Natural killer cell (primary cell): Measurements from ENCODE around the gene PLGRKT. TPM values are rescaled to one million over a fixed set of nuclear protein-coding genes. Genes with fewer than 3 reads are reported as not detected.

Source experiments
- ATAC-seq, 3 donors: fragments of 150-1000 bp in 2 of 3; fragments of 200-7000 bp in 1 of 3; cut with Tn5 transposase; 1 replicate in 1 of 3; 2 replicates in 2 of 3; pipeline ENCODE4 v1.10.0; 2021; ENCODE audit warnings: mild to moderate bottlenecking in 2 of 3, moderate library complexity in 2 of 3
- DNase-seq, 2 donors: peaks; one replicate each; pipeline versions ENCODE4 v3.0.0 to v3.0.0-alpha.2; 2013 to 2021; ENCODE audit warnings: mixed read lengths in 1 of 2
- H3K27ac ChIP-seq: one replicate; pipeline ENCODE4 v1.5.1; 2013; ENCODE audit warnings: mild to moderate bottlenecking, low read length
- H3K27me3 ChIP-seq: one replicate; pipeline ENCODE4 v1.6.1; 2013; ENCODE audit warnings: low read length; ENCODE audit not compliant: control insufficient read depth, insufficient read depth
- H3K36me3 ChIP-seq: one replicate; pipeline ENCODE4 v1.6.1; 2013; ENCODE audit warnings: low read length; ENCODE audit not compliant: control insufficient read depth, insufficient read depth
- H3K4me1 ChIP-seq: one replicate; pipeline ENCODE4 v1.6.1; 2013; ENCODE audit warnings: low read length; ENCODE audit not compliant: control insufficient read depth, insufficient read depth
- H3K4me3 ChIP-seq: one replicate; pipeline ENCODE4 v1.5.1; 2013; ENCODE audit warnings: low read length
- H3K9me3 ChIP-seq: one replicate; pipeline ENCODE4 v1.6.1; 2013; ENCODE audit warnings: low read length; ENCODE audit not compliant: control insufficient read depth, insufficient read depth
- H3K27ac Mint-ChIP-seq, 2 donors: one replicate each; pipeline ENCODE4 v1.8.0; 2022; ENCODE audit warnings: mild to moderate bottlenecking in 2 of 2, mixed read lengths in 2 of 2, moderate library complexity in 1 of 2
- H3K27me3 Mint-ChIP-seq, 2 donors: one replicate each; pipeline ENCODE4 v1.8.0; 2022; ENCODE audit warnings: low read depth in 2 of 2, mixed read lengths in 2 of 2
- H3K36me3 Mint-ChIP-seq: one replicate; pipeline ENCODE4 v1.8.0; 2022; ENCODE audit warnings: mixed read lengths
- H3K4me1 Mint-ChIP-seq, 2 donors: one replicate each; pipeline ENCODE4 v1.8.0; 2022; ENCODE audit warnings: mixed read lengths in 2 of 2
- H3K4me3 Mint-ChIP-seq: one replicate; pipeline ENCODE4 v1.8.0; 2022; ENCODE audit warnings: mild to moderate bottlenecking, moderate library complexity, mixed read lengths
- H3K9me3 Mint-ChIP-seq, 2 donors: one replicate each; pipeline ENCODE4 v1.8.0; 2022; ENCODE audit warnings: mixed read lengths in 2 of 2
- CTCF ChIP-seq: fragments of 200-600 bp; IDR thresholded peaks from one replicate; pipeline ENCODE4 v1.8.0; 2022; ENCODE audit warnings: antibody characterized with exemption
- WGBS: methylation state at CpG from one replicate; pipeline ENCODE4 v1.1.7; 2013; ENCODE audit warnings: missing lambda C conversion rate; ENCODE audit not compliant: insufficient coverage; 5-methylcytosine and 5-hydroxymethylcytosine counted together
- intact Hi-C: fragments of 100-400 bp; cut with micrococcal nuclease; formaldehyde crosslinking; loops from one replicate; pipeline ENCODE4 v1.14.2; 2022
- total RNA-seq, 4 donors: library from RNA; stranded (reverse); fragments of 120-200 nt in 1 of 4; gene quantifications; one replicate each; pipeline versions ENCODE4 v1.2.3 to v1.2.4, GENCODE V29; 2013 to 2022

Gene PLGRKT
- total RNA-seq, 3 donors from 2014 or later (not counting 1 experiment from before 2014, with no cell fraction given), result 14.7 to 17.8 (median 17.3) TPM

- intact Hi-C loops, result no loop called here
- Mint-ChIP-seq H3K4me1 (no peaks in the 10 kb centered on the region), H3K9me3 (no peaks in the 10 kb centered on the region), H3K27me3 (peaks cover 7 to 10% of the 10 kb centered on the region in 2 donors), H3K27ac (no peak overlapping the region), H3K36me3 (no peaks in the 10 kb centered on the region), H3K4me3 (no peak overlapping the region)
- no CpG with 5 or more reads among the region's 2 CpGs for WGBS
- no peak overlapping the region for H3K27ac ChIP-seq
- no peaks in the 10 kb centered on the region for H3K27me3 ChIP-seq
- ATAC-seq, result no peak
- H3K4me1 ChIP-seq, result no peaks in the 10 kb centered on the region
- no peaks in the 10 kb centered on the region for H3K36me3 ChIP-seq
- no peak for DNase-seq
- H3K4me3 ChIP-seq, result no peak overlapping the region
- H3K9me3 ChIP-seq, result no peaks in the 10 kb centered on the region
- no peak for TF ChIP-seq CTCF
Observed at GRCh38 chr9:5483306-5483705, 45.6 kb upstream of the PLGRKT start.

- Histone ChIP-seq H3K4me3 (no peak overlapping the region), H3K27ac (no peak overlapping the region), H3K4me1 (no peaks in the 10 kb centered on the region), H3K36me3 (no peaks in the 10 kb centered on the region), H3K9me3 (no peaks in the 10 kb centered on the region), H3K27me3 (no peaks in the 10 kb centered on the region)
- no peak for TF ChIP-seq CTCF
- Mint-ChIP-seq H3K4me3 (no peak overlapping the region), H3K36me3 (no peaks in the 10 kb centered on the region), H3K4me1 (no peaks in the 10 kb centered on the region), H3K27ac (no peak overlapping the region), H3K27me3 (peaks cover 7 to 10% of the 10 kb centered on the region in 2 donors), H3K9me3 (no peaks in the 10 kb centered on the region)
- intact Hi-C loops, result no loop called here
- no peak for DNase-seq
- 94% methylated on average over 8 of the region's 8 CpGs for WGBS
- ATAC-seq, result no peak
Observed at GRCh38 chr9:5482194-5482593, 44.5 kb upstream of the PLGRKT start.

GRCh38 chr9:5481322-5482040 lies 43.8 kb upstream of the PLGRKT start:
- Mint-ChIP-seq H3K27ac (no peak overlapping the region), H3K36me3 (no peaks in the 10 kb centered on the region), H3K4me3 (no peak overlapping the region), H3K9me3 (no peaks in the 10 kb centered on the region), H3K27me3 (peaks cover 7 to 10% of the 10 kb centered on the region in 2 donors), H3K4me1 (no peaks in the 10 kb centered on the region)
- Histone ChIP-seq H3K27me3 (no peaks in the 10 kb centered on the region), H3K4me3 (no peak overlapping the region), H3K27ac (no peak overlapping the region), H3K4me1 (no peaks in the 10 kb centered on the region), H3K9me3 (no peaks in the 10 kb centered on the region), H3K36me3 (no peaks in the 10 kb centered on the region)
- intact Hi-C loops, result no loop called here
- ATAC-seq (no peak), DNase-seq (no peak)
- WGBS, result 70% methylated on average over 5 of the region's 5 CpGs
- no peak for TF ChIP-seq CTCF

- H3K27me3 Mint-ChIP-seq, result peaks cover 7 to 10% of the 10 kb centered on the region in 2 donors
- H3K36me3 Mint-ChIP-seq, result no peaks in the 10 kb centered on the region
- no peak overlapping the region for H3K27ac Mint-ChIP-seq
- Histone ChIP-seq H3K4me1 (no peaks in the 10 kb centered on the region), H3K27me3 (no peaks in the 10 kb centered on the region), H3K36me3 (no peaks in the 10 kb centered on the region), H3K27ac (no peak overlapping the region), H3K4me3 (no peak overlapping the region), H3K9me3 (no peaks in the 10 kb centered on the region)
- H3K4me1 Mint-ChIP-seq, result no peaks in the 10 kb centered on the region
- intact Hi-C loops, result no loop called here
- no peak for ATAC-seq
- WGBS, result 85% methylated on average over 3 of the region's 4 CpGs
- H3K4me3 Mint-ChIP-seq, result no peak overlapping the region
- DNase-seq, result no peak
- no peak for TF ChIP-seq CTCF
- no peaks in the 10 kb centered on the region for H3K9me3 Mint-ChIP-seq
Observed at GRCh38 chr9:5480919-5481318, 43.2 kb upstream of the PLGRKT start.
